CD4-positive, alpha-beta T cell treated with Interleukin-2 at 100 ng/mL for 4 hours (primary cell): ENCODE data around the gene RGS6.

Experiments
- DNase-seq: peaks from one replicate; pipeline ENCODE4 v3.0.0-alpha.2; 2020; ENCODE audit warnings: low spot score

Gene RGS6

GRCh38 chr14:72164420-72165228 is 232.4 kb downstream of the RGS6 start:
- DNase-seq = no peak

- DNase-seq = no peak
Measured at GRCh38 chr14:72165229-72165698, 233.0 kb downstream of the RGS6 start.

GRCh38 chr14:72169521-72169920 is 237.3 kb downstream of the RGS6 start:
- no peak for DNase-seq

- DNase-seq = no peak
Measured at GRCh38 chr14:72172049-72172448, 239.8 kb downstream of the RGS6 start.

- no peak for DNase-seq
Measured at GRCh38 chr14:72172597-72172996, 240.4 kb downstream of the RGS6 start.

GRCh38 chr14:72173038-72173720 is 240.9 kb downstream of the RGS6 start:
- DNase-seq = no peak

GRCh38 chr14:72177251-72177650 is 245.0 kb downstream of the RGS6 start:
- no peak for DNase-seq

GRCh38 chr14:72178517-72178916 is 246.3 kb downstream of the RGS6 start:
- no peak for DNase-seq

- DNase-seq = no peak
Measured at GRCh38 chr14:72182708-72183432, 250.6 kb downstream of the RGS6 start.

GRCh38 chr14:72183631-72184030 is 251.4 kb downstream of the RGS6 start:
- DNase-seq = no peak

- no peak for DNase-seq
Measured at GRCh38 chr14:72186523-72186922, 254.3 kb downstream of the RGS6 start.

GRCh38 chr14:72196237-72197015 is 264.2 kb downstream of the RGS6 start:
- no peak for DNase-seq

GRCh38 chr14:72201645-72202044 is 269.4 kb downstream of the RGS6 start:
- DNase-seq = no peak

GRCh38 chr14:72213424-72213823 is 281.2 kb downstream of the RGS6 start:
- no peak for DNase-seq

GRCh38 chr14:72215080-72215479 is 282.9 kb downstream of the RGS6 start:
- DNase-seq = no peak

GRCh38 chr14:72217135-72217534 is 284.9 kb downstream of the RGS6 start:
- no peak for DNase-seq

GRCh38 chr14:72222046-72222445 is 289.8 kb downstream of the RGS6 start:
- DNase-seq = no peak

GRCh38 chr14:72236629-72237028 is 304.4 kb downstream of the RGS6 start:
- no peak for DNase-seq

GRCh38 chr14:72237722-72238666 is 305.8 kb downstream of the RGS6 start:
- DNase-seq = no peak
